Breast epithelium (tissue), 4 donors: ENCODE measurements around the gene YEATS4. TPM values are rescaled to one million over a fixed set of nuclear protein-coding genes. Genes with fewer than 3 reads are reported as not detected.

ENCODE experiments used
- DNase-seq, 2 donors: peaks; one replicate each; pipeline ENCODE4 v3.0.0-alpha.2; 2019; ENCODE audit warnings: low spot score in 2 of 2
- H3K27ac ChIP-seq, 2 donors: fragments of 200-600 bp; sonication (generic) in 1 of 2; one replicate each; pipeline ENCODE4 v1.5.1; 2016 to 2019; ENCODE audit warnings: mild to moderate bottlenecking in 1 of 2
- H3K27me3 ChIP-seq, 2 donors: fragments of 200-600 bp; sonication (generic) in 1 of 2; one replicate each; pipeline versions ENCODE4 v1.5.1 to v1.6.0; 2017 to 2019; ENCODE audit warnings: control low read depth in 1 of 2, mild to moderate bottlenecking in 1 of 2
- H3K36me3 ChIP-seq: fragments of 200-600 bp; one replicate; pipeline ENCODE4 v1.5.1; 2019
- H3K4me1 ChIP-seq, 2 donors: fragments of 200-600 bp; sonication (generic); one replicate each; pipeline ENCODE4 v1.5.1; 2016 to 2019; ENCODE audit warnings: control low read depth in 1 of 2
- H3K4me3 ChIP-seq, 3 donors: fragments of 200-600 bp; sonication (generic); 1 replicate in 2 of 3; 2 replicates in 1 of 3; pipeline ENCODE4 v1.5.1; 2016 to 2019; ENCODE audit warnings: mild to moderate bottlenecking in 3 of 3, moderate library complexity in 2 of 3
- H3K9me3 ChIP-seq, 2 donors: fragments of 200-600 bp; sonication (generic) in 1 of 2; one replicate each; pipeline ENCODE4 v1.5.1; 2016 to 2019; ENCODE audit warnings: control low read depth in 1 of 2
- POLR2A ChIP-seq: fragments of 450-650 bp; IDR thresholded peaks from one replicate; pipeline ENCODE4 v1.6.1; 2016; ENCODE audit warnings: antibody characterized with exemption, mild to moderate bottlenecking, moderate library complexity
- POLR2AphosphoS5 ChIP-seq, 3 donors: sonication (generic); formaldehyde crosslinking; IDR thresholded peaks; one replicate each; pipeline ENCODE4 v1.6.1; 2017; ENCODE audit warnings: antibody characterized with exemption in 3 of 3
- intact Hi-C: fragments of 100-400 bp; cut with DNase I; formaldehyde crosslinking; loops from one replicate; pipeline ENCODE4 v1.15.1; 2023; ENCODE audit warnings: low total_unique reads
- total RNA-seq, 3 donors: library from RNA; depleted of rRNA; stranded (reverse); fragments of >200 nt; gene quantifications; one replicate each; pipeline ENCODE4 v1.1.0, GENCODE V29; 2016
- TF ChIP-seq, protein P1 (sequence below), 3 donors: fragments of 450-650 bp; IDR thresholded peaks; one replicate each; pipeline ENCODE4 v1.5.1; 2016 to 2017; ENCODE audit warnings: antibody characterized with exemption in 3 of 3, mild to moderate bottlenecking in 3 of 3, moderate library complexity in 3 of 3

Gene YEATS4
- total RNA-seq, 3 donors from 2014 or later, result 13.8 to 23.0 (median 16.1) TPM

DNA sequence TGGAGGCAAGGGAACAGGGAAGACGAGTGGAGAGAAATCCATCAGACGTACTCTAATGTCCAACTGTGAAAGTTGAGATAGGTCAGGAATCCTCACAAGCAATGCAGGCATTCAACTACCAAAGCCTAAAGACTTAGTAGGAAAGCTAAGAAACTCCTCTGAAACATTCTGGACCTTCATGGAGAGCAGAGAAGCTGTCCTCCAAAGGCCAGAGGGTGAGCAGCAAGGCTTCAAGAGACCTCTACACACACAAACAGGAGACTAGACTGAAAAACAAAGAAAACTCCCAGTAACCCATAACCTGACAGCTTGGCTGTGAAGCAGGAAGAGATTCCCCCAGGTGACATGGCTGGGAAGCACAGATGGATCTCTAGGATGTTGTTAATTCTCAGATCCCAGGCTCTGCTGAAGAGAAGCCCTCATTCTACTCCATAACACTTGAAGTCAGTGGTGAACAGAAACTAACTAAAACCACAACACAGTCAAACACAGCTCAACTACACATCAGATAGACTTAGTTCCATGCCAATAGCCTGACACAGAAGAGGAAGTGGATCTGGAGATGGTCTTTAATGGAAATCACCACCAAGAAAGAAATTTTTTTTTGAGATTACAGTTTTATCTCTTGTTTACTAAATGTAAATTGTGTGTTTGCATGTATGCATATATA lies 34.6 kb upstream of the YEATS4 start:
- Histone ChIP-seq H3K36me3 (no peaks in the 10 kb centered on the region), H3K4me1 (no peaks in the 10 kb centered on the region), H3K27ac (no peak overlapping the region), H3K9me3 (no peaks in the 10 kb centered on the region), H3K27me3 (no peaks in the 10 kb centered on the region), H3K4me3 (no peak overlapping the region)
- TF ChIP-seq, protein P1, sequence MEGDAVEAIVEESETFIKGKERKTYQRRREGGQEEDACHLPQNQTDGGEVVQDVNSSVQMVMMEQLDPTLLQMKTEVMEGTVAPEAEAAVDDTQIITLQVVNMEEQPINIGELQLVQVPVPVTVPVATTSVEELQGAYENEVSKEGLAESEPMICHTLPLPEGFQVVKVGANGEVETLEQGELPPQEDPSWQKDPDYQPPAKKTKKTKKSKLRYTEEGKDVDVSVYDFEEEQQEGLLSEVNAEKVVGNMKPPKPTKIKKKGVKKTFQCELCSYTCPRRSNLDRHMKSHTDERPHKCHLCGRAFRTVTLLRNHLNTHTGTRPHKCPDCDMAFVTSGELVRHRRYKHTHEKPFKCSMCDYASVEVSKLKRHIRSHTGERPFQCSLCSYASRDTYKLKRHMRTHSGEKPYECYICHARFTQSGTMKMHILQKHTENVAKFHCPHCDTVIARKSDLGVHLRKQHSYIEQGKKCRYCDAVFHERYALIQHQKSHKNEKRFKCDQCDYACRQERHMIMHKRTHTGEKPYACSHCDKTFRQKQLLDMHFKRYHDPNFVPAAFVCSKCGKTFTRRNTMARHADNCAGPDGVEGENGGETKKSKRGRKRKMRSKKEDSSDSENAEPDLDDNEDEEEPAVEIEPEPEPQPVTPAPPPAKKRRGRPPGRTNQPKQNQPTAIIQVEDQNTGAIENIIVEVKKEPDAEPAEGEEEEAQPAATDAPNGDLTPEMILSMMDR (IDR thresholded peaks at IDR 0.05), result no peak
- TF ChIP-seq POLR2AphosphoS5 (IDR thresholded peaks at IDR 0.05) (no peak), POLR2A (no peak)
- intact Hi-C loops, result no loop called here
- no peak for DNase-seq

DNA sequence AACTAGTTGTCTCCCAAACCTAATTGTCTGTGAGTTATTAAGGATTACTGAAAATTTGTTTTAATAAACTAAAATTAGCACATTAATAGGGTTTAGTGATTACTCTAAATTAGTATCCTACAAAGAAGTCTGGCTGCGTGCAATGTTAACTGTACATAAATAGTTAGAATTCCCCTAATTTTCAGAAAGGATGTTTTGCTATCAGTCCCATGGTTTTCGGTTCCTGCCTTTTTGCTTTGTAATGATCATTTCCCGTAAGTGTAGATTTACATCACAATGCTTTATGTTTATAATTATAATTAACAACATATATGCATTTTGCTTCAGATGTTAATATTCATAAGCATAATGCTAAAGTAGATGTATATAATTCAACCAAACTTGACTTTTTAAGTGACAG lies 31.1 kb upstream of the YEATS4 start:
- Histone ChIP-seq H3K4me3 (no peak overlapping the region), H3K9me3 (no peaks in the 10 kb centered on the region), H3K27ac (no peak overlapping the region), H3K36me3 (no peaks in the 10 kb centered on the region), H3K27me3 (no peaks in the 10 kb centered on the region), H3K4me1 (no peaks in the 10 kb centered on the region)
- TF ChIP-seq POLR2A (no peak), POLR2AphosphoS5 (IDR thresholded peaks at IDR 0.05) (no peak)
- TF ChIP-seq, protein P1 (IDR thresholded peaks at IDR 0.05), result no peak
- no peak for DNase-seq
- intact Hi-C loops, result no loop called here

DNA sequence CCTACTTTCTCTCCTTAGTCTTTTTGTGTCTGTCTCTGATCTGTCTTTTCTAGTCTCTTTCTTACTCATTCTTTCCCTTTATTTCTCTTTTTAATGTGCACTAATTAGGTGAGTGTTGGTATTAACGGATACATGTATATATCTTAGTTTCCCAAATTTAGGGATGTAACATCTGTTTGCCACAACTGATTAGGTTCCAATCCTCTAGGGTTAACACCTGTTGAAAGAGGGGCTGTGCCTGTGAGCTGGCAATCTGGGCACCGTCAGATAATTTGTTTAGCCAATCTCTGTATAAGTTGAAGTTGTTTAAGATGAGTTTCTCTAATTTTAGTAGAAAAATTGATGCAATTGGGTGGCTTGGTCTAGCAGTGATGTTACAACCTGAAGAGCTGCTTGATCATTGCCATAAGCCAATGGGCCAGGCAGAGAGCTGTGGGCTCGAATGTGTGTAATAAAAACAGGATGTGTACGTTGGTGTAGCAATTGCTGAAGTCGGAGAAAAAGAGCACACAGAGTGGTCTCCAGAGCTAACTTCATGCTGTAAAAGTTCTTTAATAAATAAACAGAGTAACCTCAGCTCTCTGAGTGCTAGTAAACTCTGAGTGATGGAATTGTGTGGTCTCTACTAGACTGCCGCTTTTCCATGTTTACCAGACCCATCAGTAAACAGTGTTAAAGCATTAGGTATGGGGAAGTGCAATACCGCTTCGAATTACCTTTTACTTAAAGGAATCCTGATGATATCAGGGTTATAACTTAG lies 29.7 kb upstream of the YEATS4 start:
- TF ChIP-seq POLR2AphosphoS5 (IDR thresholded peaks at IDR 0.05) (no peak), POLR2A (no peak)
- TF ChIP-seq, protein P1 (IDR thresholded peaks at IDR 0.05), result no peak
- intact Hi-C loops, result no loop called here
- Histone ChIP-seq H3K9me3 (no peaks in the 10 kb centered on the region), H3K4me1 (no peaks in the 10 kb centered on the region), H3K27me3 (no peaks in the 10 kb centered on the region), H3K27ac (no peak overlapping the region), H3K36me3 (no peaks in the 10 kb centered on the region), H3K4me3 (peak overlapping the region in 2 of 3 donors; percentile 48 to 59)
- DNase-seq, result no peak

- H3K27me3 ChIP-seq, result no peaks in the 10 kb centered on the region
- no peaks in the 10 kb centered on the region for H3K4me1 ChIP-seq
- no peaks in the 10 kb centered on the region for H3K36me3 ChIP-seq
- no peak for DNase-seq
- H3K9me3 ChIP-seq, result no peaks in the 10 kb centered on the region
- peak overlapping the region; percentile 26 to 59 (median 48) for H3K4me3 ChIP-seq
- intact Hi-C loops, result no loop called here
- H3K27ac ChIP-seq, result peak overlapping the region; percentile 33 to 35
- TF ChIP-seq POLR2AphosphoS5 (IDR thresholded peaks at IDR 0.05) (no peak), POLR2A (no peak)
- TF ChIP-seq, protein P1 (IDR thresholded peaks at IDR 0.05), result no peak
Measured at GRCh38 chr12:69330475-69331473, 28.8 kb upstream of the YEATS4 start.
